ENCODE measurements around the gene DNAH6.

Gene DNAH6

DNA sequence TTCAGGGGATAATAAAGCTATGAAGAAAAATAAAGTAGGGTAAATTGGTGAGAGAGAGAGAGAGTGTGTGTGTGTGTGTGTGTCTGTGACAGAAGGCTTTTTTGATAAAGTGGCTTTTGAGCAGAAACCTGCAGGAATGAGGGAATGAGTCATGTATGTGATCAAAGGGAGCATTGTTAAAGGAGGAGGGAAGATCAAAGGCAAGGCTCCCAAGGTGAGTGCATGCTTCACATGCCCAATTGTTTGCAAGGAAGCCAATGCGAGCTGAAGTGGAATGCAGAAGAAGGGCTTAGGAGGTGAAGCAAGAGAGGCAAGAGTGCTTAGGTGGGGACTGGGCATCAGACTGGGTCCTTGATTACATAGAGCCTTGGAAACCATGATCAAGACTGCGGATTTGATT, 96.8 kb downstream of the DNAH6 start:
- Histone ChIP-seq H3K4me3 (ENCODE audit: low read depth in 1 of 2, low read length in 1 of 2) (no peak overlapping the region), H3K27me3 (no peaks in the 10 kb centered on the region), H3K4me1 (ENCODE audit: control insufficient read depth in 1 of 2, insufficient read depth in 1 of 2, low read depth in 1 of 2, low read length in 1 of 2) (no peaks in the 10 kb centered on the region), H3K27ac (no peak overlapping the region), H3K36me3 (no peaks in the 10 kb centered on the region), H3K9me3 (no peaks in the 10 kb centered on the region)
- TF ChIP-seq CTCF (IDR thresholded peaks at IDR 0.05), result no peak

DNA sequence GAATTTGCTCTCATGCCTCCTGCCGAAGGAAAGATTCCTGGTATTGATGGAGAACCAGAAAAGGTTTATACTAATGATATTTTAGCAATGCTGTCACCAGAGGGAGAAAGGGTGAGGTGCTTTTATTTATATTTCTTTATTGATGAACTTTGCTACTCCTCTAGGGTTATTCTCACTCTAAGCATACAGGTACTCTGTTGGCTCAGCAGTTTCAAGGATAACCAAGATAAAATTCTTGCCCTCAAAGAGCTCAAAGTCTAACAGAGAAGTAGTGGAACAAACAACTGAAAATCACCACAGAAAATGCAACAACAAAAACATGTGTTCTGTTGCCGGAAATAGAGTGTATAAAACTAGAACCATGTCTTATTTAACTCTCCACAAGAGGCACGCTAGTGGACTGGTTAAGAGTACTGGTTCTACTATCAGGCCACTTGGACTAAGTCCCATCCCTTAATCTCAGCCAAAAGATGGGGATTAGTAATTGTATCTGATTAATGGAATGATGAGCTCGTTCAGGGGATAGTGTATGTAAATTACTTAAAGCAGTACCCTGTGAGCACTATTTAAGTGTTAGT, 103.6 kb downstream of the DNAH6 start:
- Histone ChIP-seq H3K4me3 (ENCODE audit: low read depth in 1 of 2, low read length in 1 of 2) (no peak overlapping the region), H3K27me3 (no peaks in the 10 kb centered on the region), H3K4me1 (ENCODE audit: control insufficient read depth in 1 of 2, insufficient read depth in 1 of 2, low read depth in 1 of 2, low read length in 1 of 2) (no peaks in the 10 kb centered on the region), H3K36me3 (no peaks in the 10 kb centered on the region), H3K27ac (no peak overlapping the region), H3K9me3 (no peaks in the 10 kb centered on the region)
- no peak for TF ChIP-seq CTCF (IDR thresholded peaks at IDR 0.05)

DNA sequence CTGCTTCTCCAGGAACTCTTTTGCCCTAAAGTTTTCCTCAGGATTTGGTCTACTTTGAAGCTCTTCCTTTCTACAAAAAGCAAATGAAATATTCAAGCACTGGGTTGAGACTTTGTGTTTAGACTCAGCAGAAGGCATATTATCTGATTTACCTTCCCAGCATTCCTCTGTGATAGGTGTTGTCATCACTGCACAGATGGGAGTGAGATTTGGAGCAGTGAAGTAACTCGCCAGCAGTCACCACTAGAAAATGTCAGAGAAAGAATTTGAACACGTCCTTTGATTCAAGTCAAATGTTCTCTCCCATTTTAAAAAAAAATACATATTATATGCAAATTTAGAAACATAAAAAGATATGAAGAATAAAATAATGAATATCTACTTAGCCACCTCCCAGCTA, 112.2 kb downstream of the DNAH6 start:
- Histone ChIP-seq H3K4me3 (ENCODE audit: low read depth in 1 of 2, low read length in 1 of 2) (no peak overlapping the region), H3K36me3 (no peaks in the 10 kb centered on the region), H3K27me3 (no peaks in the 10 kb centered on the region), H3K27ac (no peak overlapping the region), H3K4me1 (ENCODE audit: control insufficient read depth in 1 of 2, insufficient read depth in 1 of 2, low read depth in 1 of 2, low read length in 1 of 2) (no peaks in the 10 kb centered on the region), H3K9me3 (no peaks in the 10 kb centered on the region)
- no peak for TF ChIP-seq CTCF (IDR thresholded peaks at IDR 0.05)

- H3K27ac ChIP-seq, result no peak overlapping the region
- no peaks in the 10 kb centered on the region for H3K36me3 ChIP-seq
- no peak for TF ChIP-seq CTCF (IDR thresholded peaks at IDR 0.05)
- no peaks in the 10 kb centered on the region for H3K27me3 ChIP-seq
- H3K9me3 ChIP-seq, result no peaks in the 10 kb centered on the region
- H3K4me3 ChIP-seq (ENCODE audit: low read depth in 1 of 2, low read length in 1 of 2), result no peak overlapping the region
- no peaks in the 10 kb centered on the region for H3K4me1 ChIP-seq (ENCODE audit: control insufficient read depth in 1 of 2, insufficient read depth in 1 of 2, low read depth in 1 of 2, low read length in 1 of 2)
These were observed 113.3 kb downstream of the DNAH6 start for GRCh38 chr2:84629550-84629949.

GRCh38 chr2:84631047-84631446, 114.7 kb downstream of the DNAH6 start:
- Histone ChIP-seq H3K4me1 (ENCODE audit: control insufficient read depth in 1 of 2, insufficient read depth in 1 of 2, low read depth in 1 of 2, low read length in 1 of 2) (no peaks in the 10 kb centered on the region), H3K36me3 (no peaks in the 10 kb centered on the region), H3K9me3 (no peaks in the 10 kb centered on the region), H3K4me3 (ENCODE audit: low read depth in 1 of 2, low read length in 1 of 2) (no peak overlapping the region), H3K27ac (no peak overlapping the region), H3K27me3 (no peaks in the 10 kb centered on the region)
- no peak for TF ChIP-seq CTCF (IDR thresholded peaks at IDR 0.05)

- H3K36me3 ChIP-seq, result no peaks in the 10 kb centered on the region
- H3K27me3 ChIP-seq, result no peaks in the 10 kb centered on the region
- no peak overlapping the region for H3K27ac ChIP-seq
- H3K4me1 ChIP-seq (ENCODE audit: control insufficient read depth in 1 of 2, insufficient read depth in 1 of 2, low read depth in 1 of 2, low read length in 1 of 2), result no peaks in the 10 kb centered on the region
- no peaks in the 10 kb centered on the region for H3K9me3 ChIP-seq
- H3K4me3 ChIP-seq (ENCODE audit: low read depth in 1 of 2, low read length in 1 of 2), result no peak overlapping the region
- no peak for TF ChIP-seq CTCF (IDR thresholded peaks at IDR 0.05)
These were observed 115.7 kb downstream of the DNAH6 start for GRCh38 chr2:84631985-84632384.
